Measurements from ENCODE around the gene TSR1.

TSR1 gene

GRCh38 chr17:2302778-2303203 is 33.5 kb downstream of the TSR1 start:
- H3K4me3 ChIP-seq (ENCODE audit: low read length), result peak overlapping the region; percentile 88
- DNase-seq (ENCODE audit: low read depth), result no peak
- TF ChIP-seq CTCF (conservative IDR thresholded peaks at IDR 0.05; ENCODE audit: low read length), result no peak

- TF ChIP-seq CTCF (conservative IDR thresholded peaks at IDR 0.05; ENCODE audit: low read length), result no peak
- no peak overlapping the region for H3K4me3 ChIP-seq (ENCODE audit: low read length)
- no peak for DNase-seq (ENCODE audit: low read depth)
Observed at GRCh38 chr17:2299756-2300155, 36.5 kb downstream of the TSR1 start.

- no peak for DNase-seq (ENCODE audit: low read depth)
- no peak for TF ChIP-seq CTCF (conservative IDR thresholded peaks at IDR 0.05; ENCODE audit: low read length)
- no peak overlapping the region for H3K4me3 ChIP-seq (ENCODE audit: low read length)
Observed at GRCh38 chr17:2299136-2299535, 37.1 kb downstream of the TSR1 start.

- TF ChIP-seq CTCF (conservative IDR thresholded peaks at IDR 0.05; ENCODE audit: low read length), result no peak
- no peak overlapping the region for H3K4me3 ChIP-seq (ENCODE audit: low read length)
- no peak for DNase-seq (ENCODE audit: low read depth)
Observed at GRCh38 chr17:2297023-2297422, 39.2 kb downstream of the TSR1 start.

- TF ChIP-seq CTCF (conservative IDR thresholded peaks at IDR 0.05; ENCODE audit: low read length), result no peak
- no peak overlapping the region for H3K4me3 ChIP-seq (ENCODE audit: low read length)
- no peak for DNase-seq (ENCODE audit: low read depth)
Observed at GRCh38 chr17:2295575-2295974, 40.7 kb downstream of the TSR1 start.

GRCh38 chr17:2292100-2292499 is 44.2 kb downstream of the TSR1 start:
- no peak for TF ChIP-seq CTCF (conservative IDR thresholded peaks at IDR 0.05; ENCODE audit: low read length)

GRCh38 chr17:2289878-2290478 is 46.3 kb downstream of the TSR1 start:
- TF ChIP-seq CTCF (conservative IDR thresholded peaks at IDR 0.05; ENCODE audit: low read length), result no peak
- DNase-seq (ENCODE audit: low read depth), result no peak
- no peak overlapping the region for H3K4me3 ChIP-seq (ENCODE audit: low read length)

More at GRCh38 chr17:2292100-2292499, 44.2 kb downstream of the TSR1 start:
- no peak overlapping the region for H3K4me3 ChIP-seq (ENCODE audit: low read length)
- peak; percentile 26 for DNase-seq (ENCODE audit: low read depth)

Measured in AG10803 (cell line).